ENCODE results near the gene PAX7. TPM values are rescaled to one million over a fixed set of nuclear protein-coding genes. Genes with fewer than 3 reads are reported as not detected.

PAX7 gene
- total RNA-seq, 1 donor from 2014 or later = not detected

GRCh38 chr1:18667333-18667732 lies 36.7 kb downstream of the PAX7 start:
- Histone ChIP-seq H3K27me3 (peaks cover 4% of the 10 kb centered on the region), H3K36me3 (no peaks in the 10 kb centered on the region), H3K9me3 (no peaks in the 10 kb centered on the region), H3K4me1 (peaks cover 5% of the 10 kb centered on the region), H3K4me3 (no peak overlapping the region), H3K27ac (no peak overlapping the region)
- no peak for DNase-seq
- no peak for TF ChIP-seq CTCF (IDR thresholded peaks at IDR 0.05)
- intact Hi-C loops (cut with DNase I) = no loop called here
- ATAC-seq = no peak

GRCh38 chr1:18668046-18668445 lies 37.4 kb downstream of the PAX7 start:
- ATAC-seq (no peak), DNase-seq (no peak)
- Histone ChIP-seq H3K36me3 (no peaks in the 10 kb centered on the region), H3K4me3 (no peak overlapping the region), H3K4me1 (peaks cover 5% of the 10 kb centered on the region), H3K9me3 (no peaks in the 10 kb centered on the region), H3K27ac (no peak overlapping the region), H3K27me3 (peaks cover 10% of the 10 kb centered on the region)
- TF ChIP-seq CTCF (IDR thresholded peaks at IDR 0.05) = no peak
- intact Hi-C loops (cut with DNase I) = no loop called here

GRCh38 chr1:18668750-18669404 lies 38.2 kb downstream of the PAX7 start:
- H3K9me3 ChIP-seq = no peaks in the 10 kb centered on the region
- H3K27me3 ChIP-seq = peaks cover 17% of the 10 kb centered on the region
- TF ChIP-seq CTCF (IDR thresholded peaks at IDR 0.05) = no peak
- no peak overlapping the region for H3K4me3 ChIP-seq
- no peak for DNase-seq
- peak; percentile 68 for ATAC-seq
- intact Hi-C loops (cut with DNase I) = no loop called here
- H3K4me1 ChIP-seq = peaks cover 5% of the 10 kb centered on the region
- H3K27ac ChIP-seq = no peak overlapping the region
- H3K36me3 ChIP-seq = no peaks in the 10 kb centered on the region

GRCh38 chr1:18670121-18670867 lies 39.6 kb downstream of the PAX7 start:
- no peak for TF ChIP-seq CTCF (IDR thresholded peaks at IDR 0.05)
- H3K4me1 ChIP-seq = peaks cover 5% of the 10 kb centered on the region
- peak; percentile 76 for DNase-seq
- intact Hi-C loops (cut with DNase I) = no loop called here
- ATAC-seq = peak; percentile 72
- H3K4me3 ChIP-seq = no peak overlapping the region
- no peaks in the 10 kb centered on the region for H3K36me3 ChIP-seq
- peaks cover 30% of the 10 kb centered on the region for H3K27me3 ChIP-seq
- no peak overlapping the region for H3K27ac ChIP-seq
- H3K9me3 ChIP-seq = no peaks in the 10 kb centered on the region

GRCh38 chr1:18670868-18671225 lies 40.2 kb downstream of the PAX7 start:
- TF ChIP-seq CTCF (IDR thresholded peaks at IDR 0.05) = no peak
- DNase-seq = no peak
- Histone ChIP-seq H3K27ac (no peak overlapping the region), H3K36me3 (no peaks in the 10 kb centered on the region), H3K4me1 (peaks cover 5% of the 10 kb centered on the region), H3K4me3 (no peak overlapping the region), H3K9me3 (no peaks in the 10 kb centered on the region), H3K27me3 (peaks cover 35% of the 10 kb centered on the region)
- intact Hi-C loops (cut with DNase I) = no loop called here
- ATAC-seq = no peak
